K562 (cell line): ENCODE results near the gene RNF103. TPM values are rescaled to one million over a fixed set of nuclear protein-coding genes. Genes with fewer than 3 reads are reported as not detected.

Experiments
- ARID1B ChIP-seq: fragments of 450-650 bp; IDR thresholded peaks from 2 replicates; pipeline ENCODE4 v1.6.1; 2016; ENCODE audit warnings: antibody characterized with exemption, mild to moderate bottlenecking, inconsistent platforms
- CHD2 ChIP-seq: IDR thresholded peaks from 2 replicates; pipeline ENCODE4 v1.6.1; 2011; ENCODE audit warnings: low read depth, low read length
- CTCF ChIP-seq, 3 experiments: IDR thresholded peaks in 2 of 3; conservative IDR thresholded peaks in 1 of 3; 2 replicates each; pipeline ENCODE4 v1.5.1; 2011 to 2012; ENCODE audit warnings: low read length in 3 of 3, mild to moderate bottlenecking in 3 of 3, control low read depth in 2 of 3, improper control_type of control experiment in 1 of 3, inconsistent platforms in 1 of 3, low read depth in 1 of 3, mixed read lengths in 1 of 3, moderate library complexity in 1 of 3; ENCODE audit not compliant: insufficient read depth in 2 of 3
- DMBX1 ChIP-seq: fragments of 250-450 bp; sonication (Bioruptor Pico); IDR thresholded peaks from 2 replicates; pipeline ENCODE4 v1.8.0; 2022; ENCODE audit warnings: inconsistent platforms, mild to moderate bottlenecking, moderate library complexity, borderline replicate concordance
- EWSR1 ChIP-seq: fragments of 450-650 bp; IDR thresholded peaks from 2 replicates; pipeline ENCODE4 v1.6.1; 2018; ENCODE audit warnings: borderline replicate concordance, mild to moderate bottlenecking, low read depth, moderate library complexity; ENCODE audit not compliant: partially characterized antibody
- FOXA3 ChIP-seq, 2 experiments: fragments of 450-650 bp in 1 of 2; sonication (generic) in 1 of 2; formaldehyde crosslinking; IDR thresholded peaks in 1 of 2; conservative IDR thresholded peaks in 1 of 2; 2 replicates each; pipeline versions ENCODE4 v1.4.0 to v1.8.0; 2020 to 2022; ENCODE audit warnings: mild to moderate bottlenecking in 2 of 2, missing genetic modification reagents in 1 of 2
- FOXM1 ChIP-seq, 2 experiments: fragments of 450-650 bp in 1 of 2; sonication (generic) in 1 of 2; formaldehyde crosslinking in 1 of 2; IDR thresholded peaks; 2 replicates each; pipeline versions ENCODE4 v1.6.1 to v1.9.0; 2017 to 2022; ENCODE audit warnings: low read depth in 2 of 2, mild to moderate bottlenecking in 2 of 2, missing genetic modification reagents in 1 of 2, moderate library complexity in 1 of 2
- GABPA ChIP-seq: fragments of 200-800 bp; sonication (Bioruptor generic); conservative IDR thresholded peaks from 2 replicates; pipeline ENCODE4 v1.6.1; 2016; ENCODE audit warnings: low read depth, missing genetic modification characterization, missing compliant biosample characterization
- GABPB1 ChIP-seq: sonication (generic); formaldehyde crosslinking; IDR thresholded peaks from 2 replicates; pipeline ENCODE4 v1.8.0; 2022; ENCODE audit warnings: mild to moderate bottlenecking, missing genetic modification reagents
- HDAC2 ChIP-seq: fragments of 450-650 bp; IDR thresholded peaks from 2 replicates; pipeline ENCODE4 v1.6.1; 2016; ENCODE audit warnings: mild to moderate bottlenecking
- HDAC6 ChIP-seq: IDR thresholded peaks from 2 replicates; pipeline ENCODE4 v1.6.1; 2012; ENCODE audit warnings: low read depth, mild to moderate bottlenecking, control low read depth, inconsistent platforms, low read length, moderate library complexity
- HNRNPUL1 ChIP-seq: fragments of 200-400 bp; formaldehyde crosslinking; IDR thresholded peaks from 2 replicates; pipeline ENCODE4 v1.6.1; 2017; ENCODE audit warnings: low read length
- KLF1 ChIP-seq: fragments of 450-650 bp; IDR thresholded peaks from 2 replicates; pipeline ENCODE4 v1.6.1; 2016; ENCODE audit warnings: missing genetic modification characterization, missing compliant biosample characterization
- MXI1 ChIP-seq: IDR thresholded peaks from 2 replicates; pipeline ENCODE4 v1.6.1; 2011; ENCODE audit warnings: low read depth, mild to moderate bottlenecking, improper control_type of control experiment, low read length
- NCOR1 ChIP-seq: fragments of 450-650 bp; IDR thresholded peaks from 2 replicates; pipeline ENCODE4 v1.6.1; 2016; ENCODE audit warnings: mild to moderate bottlenecking, moderate library complexity
- NFIC ChIP-seq: fragments of 450-650 bp; IDR thresholded peaks from 2 replicates; pipeline ENCODE4 v1.6.1; 2017; ENCODE audit warnings: mild to moderate bottlenecking, inconsistent platforms
- NUFIP1 ChIP-seq: fragments of 450-650 bp; IDR thresholded peaks from 2 replicates; pipeline ENCODE4 v1.6.1; 2018; ENCODE audit not compliant: partially characterized antibody
- PHF8 ChIP-seq: fragments of 200-600 bp; sonication (generic); IDR thresholded peaks from 2 replicates; pipeline ENCODE4 v1.6.1; 2012; ENCODE audit warnings: mixed run types, mild to moderate bottlenecking, inconsistent platforms, low read length, moderate library complexity, borderline replicate concordance
- POLR2AphosphoS5 ChIP-seq: IDR thresholded peaks from 2 replicates; pipeline ENCODE4 v1.6.1; 2011; ENCODE audit warnings: mild to moderate bottlenecking, low read depth, low read length, moderate library complexity; ENCODE audit not compliant: control insufficient read depth, insufficient read depth
- PTRF ChIP-seq: fragments of 450-650 bp; IDR thresholded peaks from 2 replicates; pipeline ENCODE4 v1.6.1; 2016; ENCODE audit warnings: mild to moderate bottlenecking, missing genetic modification characterization, missing compliant biosample characterization
- RUNX1 ChIP-seq: sonication (generic); IDR thresholded peaks from 2 replicates; pipeline ENCODE4 v1.6.1; 2016; ENCODE audit warnings: antibody characterized with exemption, low read depth
- SMARCC2 ChIP-seq: fragments of 450-650 bp; IDR thresholded peaks from 2 replicates; pipeline ENCODE4 v1.6.1; 2017; ENCODE audit warnings: antibody characterized with exemption, moderate library complexity, mild to moderate bottlenecking, low read depth
- TBL1XR1 ChIP-seq, 2 experiments: IDR thresholded peaks; 2 replicates each; pipeline ENCODE4 v1.6.1; 2012; ENCODE audit warnings: improper control_type of control experiment in 2 of 2, low read length in 2 of 2, mild to moderate bottlenecking in 1 of 2
- ZBTB5 ChIP-seq: fragments of 450-650 bp; IDR thresholded peaks from 2 replicates; pipeline ENCODE4 v1.6.1; 2017; ENCODE audit warnings: antibody characterized with exemption
- ZNF408 ChIP-seq: fragments of 250-450 bp; sonication (Bioruptor Pico); IDR thresholded peaks from 2 replicates; pipeline ENCODE4 v1.4.0; 2020; ENCODE audit warnings: low read depth, mild to moderate bottlenecking, moderate library complexity
- polyA plus RNA-seq, 8 experiments: library from polyadenylated mRNA; depleted of rRNA in 4 of 8; stranded (reverse) in 5 of 8; unstranded in 3 of 8; fragments of >200 nt; fragmentation: Nextera tagmentation in 2 of 8; fragmentation: Illumina TruSeq in 1 of 8; extraction: Ambion mirVana in 2 of 8; extraction: Trizol in 1 of 8; gene quantifications; 2 replicates each; pipeline versions ENCODE4 v1.2.1 to v1.2.3, GENCODE V29; 2011 to 2014; ENCODE audit warnings: inconsistent platforms in 1 of 8, missing spikeins in 1 of 8
- total RNA-seq, 7 experiments: library from RNA; depleted of rRNA in 6 of 7; stranded (reverse); fragments of >200 nt in 6 of 7; fragmentation: Illumina TruSeq in 2 of 7; extraction: Trizol in 2 of 7; gene quantifications; 2 replicates each; pipeline versions ENCODE4 v1.2.1 to v1.2.3, GENCODE V29; 2011 to 2021; ENCODE audit warnings: low replicate concordance in 1 of 7

RNF103 gene
- total and polyA plus RNA-seq, 9 of the 15 experiments (the other 6 are each of a cell fraction or from before 2014, with no cell fraction given): 1.2 to 6.8 (median 4.6) TPM

GRCh38 chr2:86584151-86584913, 39.3 kb downstream of the RNF103 start (continued):
- TF ChIP-seq DMBX1 (CRISPR knock-in tag) (no peak), POLR2AphosphoS5 (no peak), ZNF408 (CRISPR knock-in tag) (no peak), EWSR1 (no peak), GABPB1 (CRISPR knock-in tag) (no peak), CHD2 (no peak), HDAC6 (no peak), NFIC (no peak), GABPA (tag) (peak; percentile 82), TBL1XR1 (IDR thresholded peaks at IDR 0.05; ENCODE audit: low read length in 2 of 2) (peak in 1 of 2 experiments; percentile 49; a peak in 1 of 4 replicates), PTRF (tag) (no peak), FOXM1 (IDR thresholded peaks at IDR 0.05; ENCODE audit: low read depth) (peak; percentile 27; the same call in 1 of the 2 replicates), FOXM1 (CRISPR knock-in tag; IDR thresholded peaks at IDR 0.05; ENCODE audit: low read depth) (no peak), CTCF (IDR thresholded peaks at IDR 0.05 in 2 of 3, conservative IDR thresholded peaks at IDR 0.05 in 1 of 3; ENCODE audit: insufficient read depth in 2 of 3, low read depth in 1 of 3, low read length in 3 of 3) (no peak), SMARCC2 (no peak; the same call in 1 of the 2 replicates), ARID1B (peak; percentile 79), MXI1 (no peak), NUFIP1 (no peak), FOXA3 (CRISPR knock-in tag; conservative IDR thresholded peaks at IDR 0.05 in 1 of 2, IDR thresholded peaks at IDR 0.05 in 1 of 2) (peak in 1 of 2 experiments; percentile 63; a peak in 1 of 4 replicates), ZBTB5 (no peak), PHF8 (no peak), NCOR1 (peak; percentile 55; the same call in 1 of the 2 replicates), HNRNPUL1 (no peak), HDAC2 (peak; percentile 46; the same call in 1 of the 2 replicates), RUNX1 (no peak), KLF1 (tag) (no peak)
